ENCODE data around the gene COL20A1. TPM values are rescaled to one million over a fixed set of nuclear protein-coding genes. Genes with fewer than 3 reads are reported as not detected.

COL20A1 gene
- total and polyA plus RNA-seq, 2 of the 13 experiments (the other 11 are each of a cell fraction or from before 2014, with no cell fraction given) = not detected

DNA sequence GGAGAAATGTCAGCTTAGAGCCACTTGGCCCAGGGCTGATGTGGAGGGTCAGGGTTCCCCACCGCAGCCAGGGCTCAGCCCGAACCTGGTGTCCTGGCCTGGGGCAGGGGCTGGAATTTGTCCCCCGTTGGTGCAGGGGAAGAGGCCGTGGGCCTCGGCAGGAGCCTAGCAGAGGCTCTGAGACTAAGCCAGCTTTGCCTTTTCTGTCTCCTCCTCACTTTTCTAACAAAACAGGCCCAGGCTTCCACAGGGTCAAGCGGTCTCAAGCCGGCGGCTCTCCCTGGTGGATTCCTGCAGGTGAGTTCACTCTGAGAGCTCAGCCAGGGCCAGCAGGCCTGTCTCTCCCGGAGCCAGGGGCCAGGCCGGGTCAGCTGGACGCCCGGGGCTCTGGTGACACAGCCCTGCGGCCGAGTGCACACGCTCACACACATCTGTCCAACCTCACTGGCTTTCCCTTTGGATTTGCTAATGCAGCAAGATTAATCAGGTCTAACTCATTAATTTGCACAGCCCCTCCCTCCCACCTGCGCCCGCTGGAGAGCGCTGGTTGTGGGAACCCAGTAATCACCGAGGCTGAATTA, 71.1 kb downstream of the COL20A1 start:
- ChIA-PET POLR2A (interaction anchor here (0.6 to 1.2 kb wide), 2 partner anchors 14 to 864 kb away, joined by 3 to 7 read pairs; no protein-coding TSS in a partner anchor), CTCF (ENCODE audit: low intra/inter-chr PET ratio, low total read pairs) (no interaction called here)
- FAIRE-seq (peak; percentile 18), DNase-seq (ENCODE audit: low spot score) (no peak), ATAC-seq (peak; percentile 55)
- no peaks in the 10 kb centered on the region for H3K79me2 ChIP-seq (ENCODE audit: insufficient read depth, low read length)
- no peaks in the 10 kb centered on the region; a peak in 1 of 5 replicates for H3K36me3 ChIP-seq (replicated peaks in 1 of 2; ENCODE audit: control insufficient read depth in 1 of 2, insufficient read depth in 2 of 2, low read length in 2 of 2)
- H3K27me3 ChIP-seq (ENCODE audit: control insufficient read depth in 1 of 2, insufficient read depth in 2 of 2, low read length in 2 of 2) = peaks cover 28 to 76% of the 10 kb centered on the region in 2 experiments
- peaks cover 18% of the 10 kb centered on the region; the same call in 1 of the 2 replicates for H4K20me1 ChIP-seq (ENCODE audit: insufficient read depth, low read length)
- peak overlapping the region in 1 of 3 experiments; percentile 47; a peak in 3 of 6 replicates for H3K4me3 ChIP-seq (replicated peaks in 1 of 3; ENCODE audit: insufficient read depth in 1 of 3, low read depth in 2 of 3, low read length in 3 of 3)
- peaks cover 54% of the 10 kb centered on the region for H3K4me1 ChIP-seq (ENCODE audit: insufficient read depth, low read length)
- no peaks in the 10 kb centered on the region for H3K9me3 ChIP-seq (ENCODE audit: low read length)
- H3K4me2 ChIP-seq (ENCODE audit: low read depth, low read length) = peak overlapping the region; percentile 61
- BruUV-seq (replicated peaks) = no TSS peak
- in situ Hi-C loops (cut with HindIII; ENCODE audit: extremely low pct_ligation_motif_present, low pct_unique_long_range_greater_than_20kb) (no loop called here), intact Hi-C loops (cut with micrococcal nuclease; ENCODE audit: unreplicated experiment) (no loop called here)
- 2% methylated on average over 19 of the region's 19 CpGs for WGBS (ENCODE audit: low lambda C conversion rate)
- H3K27ac ChIP-seq (ENCODE audit: extremely low read length, insufficient read depth, low read length) = no peak overlapping the region
- no peak overlapping the region for H3K9ac ChIP-seq (ENCODE audit: insufficient read depth, low read depth, low read length)
- H2AFZ ChIP-seq (ENCODE audit: low read length) = no peak overlapping the region
- TF ChIP-seq ZFX (CRISPR knock-in tag; IDR thresholded peaks at IDR 0.05; ENCODE audit: low read depth) = peak; percentile 38; the same call in 1 of the 2 replicates
- no peak for TF ChIP-seq KDM5A (IDR thresholded peaks at IDR 0.05; ENCODE audit: borderline replicate concordance, low read length)
- no peak for TF ChIP-seq ZNF747 (CRISPR knock-in tag; IDR thresholded peaks at IDR 0.05; ENCODE audit: borderline replicate concordance)
- no peak for TF ChIP-seq KAT2B (IDR thresholded peaks at IDR 0.05; ENCODE audit: borderline replicate concordance, low read depth, low read length)
- TF ChIP-seq ZNF879 (CRISPR knock-in tag; IDR thresholded peaks at IDR 0.05) = no peak
- TF ChIP-seq, protein P1, sequence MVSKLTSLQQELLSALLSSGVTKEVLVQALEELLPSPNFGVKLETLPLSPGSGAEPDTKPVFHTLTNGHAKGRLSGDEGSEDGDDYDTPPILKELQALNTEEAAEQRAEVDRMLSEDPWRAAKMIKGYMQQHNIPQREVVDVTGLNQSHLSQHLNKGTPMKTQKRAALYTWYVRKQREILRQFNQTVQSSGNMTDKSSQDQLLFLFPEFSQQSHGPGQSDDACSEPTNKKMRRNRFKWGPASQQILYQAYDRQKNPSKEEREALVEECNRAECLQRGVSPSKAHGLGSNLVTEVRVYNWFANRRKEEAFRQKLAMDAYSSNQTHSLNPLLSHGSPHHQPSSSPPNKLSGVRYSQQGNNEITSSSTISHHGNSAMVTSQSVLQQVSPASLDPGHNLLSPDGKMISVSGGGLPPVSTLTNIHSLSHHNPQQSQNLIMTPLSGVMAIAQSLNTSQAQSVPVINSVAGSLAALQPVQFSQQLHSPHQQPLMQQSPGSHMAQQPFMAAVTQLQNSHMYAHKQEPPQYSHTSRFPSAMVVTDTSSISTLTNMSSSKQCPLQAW (CRISPR knock-in tag; IDR thresholded peaks at IDR 0.05) = 0 out of 2 replicates have a peak, but pooled peaks have one; percentile 27
- TF ChIP-seq ZNF7 (CRISPR knock-in tag; IDR thresholded peaks at IDR 0.05) = no peak
- peak; percentile 2; the same call in 1 of the 2 replicates for TF ChIP-seq YEATS4 (CRISPR knock-in tag; IDR thresholded peaks at IDR 0.05; ENCODE audit: borderline replicate concordance)
- TF ChIP-seq MBNL3 (CRISPR knock-in tag; conservative IDR thresholded peaks at IDR 0.05) = no peak
- no peak for TF ChIP-seq ZNF44 (CRISPR knock-in tag; IDR thresholded peaks at IDR 0.05)
- TF ChIP-seq, protein P2, sequence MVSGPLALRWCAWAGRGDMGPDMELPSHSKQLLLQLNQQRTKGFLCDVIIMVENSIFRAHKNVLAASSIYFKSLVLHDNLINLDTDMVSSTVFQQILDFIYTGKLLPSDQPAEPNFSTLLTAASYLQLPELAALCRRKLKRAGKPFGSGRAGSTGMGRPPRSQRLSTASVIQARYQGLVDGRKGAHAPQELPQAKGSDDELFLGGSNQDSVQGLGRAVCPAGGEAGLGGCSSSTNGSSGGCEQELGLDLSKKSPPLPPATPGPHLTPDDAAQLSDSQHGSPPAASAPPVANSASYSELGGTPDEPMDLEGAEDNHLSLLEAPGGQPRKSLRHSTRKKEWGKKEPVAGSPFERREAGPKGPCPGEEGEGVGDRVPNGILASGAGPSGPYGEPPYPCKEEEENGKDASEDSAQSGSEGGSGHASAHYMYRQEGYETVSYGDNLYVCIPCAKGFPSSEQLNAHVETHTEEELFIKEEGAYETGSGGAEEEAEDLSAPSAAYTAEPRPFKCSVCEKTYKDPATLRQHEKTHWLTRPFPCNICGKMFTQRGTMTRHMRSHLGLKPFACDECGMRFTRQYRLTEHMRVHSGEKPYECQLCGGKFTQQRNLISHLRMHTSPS (CRISPR knock-in tag; IDR thresholded peaks at IDR 0.05; ENCODE audit: low read depth) = 0 out of 2 replicates have a peak, but pooled peaks have one; percentile 39
- TF ChIP-seq, protein P3, sequence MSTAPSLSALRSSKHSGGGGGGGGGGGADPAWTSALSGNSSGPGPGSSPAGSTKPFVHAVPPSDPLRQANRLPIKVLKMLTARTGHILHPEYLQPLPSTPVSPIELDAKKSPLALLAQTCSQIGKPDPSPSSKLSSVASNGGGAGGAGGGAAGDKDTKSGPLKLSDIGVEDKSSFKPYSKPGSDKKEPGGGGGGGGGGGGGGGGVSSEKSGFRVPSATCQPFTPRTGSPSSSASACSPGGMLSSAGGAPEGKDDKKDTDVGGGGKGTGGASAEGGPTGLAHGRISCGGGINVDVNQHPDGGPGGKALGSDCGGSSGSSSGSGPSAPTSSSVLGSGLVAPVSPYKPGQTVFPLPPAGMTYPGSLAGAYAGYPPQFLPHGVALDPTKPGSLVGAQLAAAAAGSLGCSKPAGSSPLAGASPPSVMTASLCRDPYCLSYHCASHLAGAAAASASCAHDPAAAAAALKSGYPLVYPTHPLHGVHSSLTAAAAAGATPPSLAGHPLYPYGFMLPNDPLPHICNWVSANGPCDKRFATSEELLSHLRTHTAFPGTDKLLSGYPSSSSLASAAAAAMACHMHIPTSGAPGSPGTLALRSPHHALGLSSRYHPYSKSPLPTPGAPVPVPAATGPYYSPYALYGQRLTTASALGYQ (CRISPR knock-in tag; IDR thresholded peaks at IDR 0.05) = no peak
- no peak for TF ChIP-seq ZNF251 (CRISPR knock-in tag; IDR thresholded peaks at IDR 0.05)
- TF ChIP-seq, protein P4, sequence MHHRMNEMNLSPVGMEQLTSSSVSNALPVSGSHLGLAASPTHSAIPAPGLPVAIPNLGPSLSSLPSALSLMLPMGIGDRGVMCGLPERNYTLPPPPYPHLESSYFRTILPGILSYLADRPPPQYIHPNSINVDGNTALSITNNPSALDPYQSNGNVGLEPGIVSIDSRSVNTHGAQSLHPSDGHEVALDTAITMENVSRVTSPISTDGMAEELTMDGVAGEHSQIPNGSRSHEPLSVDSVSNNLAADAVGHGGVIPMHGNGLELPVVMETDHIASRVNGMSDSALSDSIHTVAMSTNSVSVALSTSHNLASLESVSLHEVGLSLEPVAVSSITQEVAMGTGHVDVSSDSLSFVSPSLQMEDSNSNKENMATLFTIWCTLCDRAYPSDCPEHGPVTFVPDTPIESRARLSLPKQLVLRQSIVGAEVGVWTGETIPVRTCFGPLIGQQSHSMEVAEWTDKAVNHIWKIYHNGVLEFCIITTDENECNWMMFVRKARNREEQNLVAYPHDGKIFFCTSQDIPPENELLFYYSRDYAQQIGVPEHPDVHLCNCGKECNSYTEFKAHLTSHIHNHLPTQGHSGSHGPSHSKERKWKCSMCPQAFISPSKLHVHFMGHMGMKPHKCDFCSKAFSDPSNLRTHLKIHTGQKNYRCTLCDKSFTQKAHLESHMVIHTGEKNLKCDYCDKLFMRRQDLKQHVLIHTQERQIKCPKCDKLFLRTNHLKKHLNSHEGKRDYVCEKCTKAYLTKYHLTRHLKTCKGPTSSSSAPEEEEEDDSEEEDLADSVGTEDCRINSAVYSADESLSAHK (CRISPR knock-in tag; IDR thresholded peaks at IDR 0.05; ENCODE audit: borderline replicate concordance) = no peak
- TF ChIP-seq ZNF235 (CRISPR knock-in tag; IDR thresholded peaks at IDR 0.05; ENCODE audit: borderline replicate concordance) = no peak
- no peak for TF ChIP-seq POLR2G (IDR thresholded peaks at IDR 0.05; ENCODE audit: low read depth, low read length)
